A673 (cell line): ENCODE data around the gene MRE11.

Experiments
- CTCF ChIP-seq: fragments of 300-800, 200-600 bp; sonication (generic); conservative IDR thresholded peaks from 2 replicates; pipeline ENCODE4 v1.5.1; 2017; ENCODE audit warnings: low read depth, mild to moderate bottlenecking, antibody characterized with exemption, low read length, moderate library complexity, mixed read lengths
- EZH2 ChIP-seq: fragments of 200-600 bp; sonication (generic); IDR thresholded peaks from 2 replicates; pipeline ENCODE4 v1.6.1; 2017; ENCODE audit warnings: borderline replicate concordance, low read depth, mild to moderate bottlenecking, mixed read lengths, antibody characterized with exemption, low read length; ENCODE audit not compliant: poor library complexity, severe bottlenecking

DNA sequence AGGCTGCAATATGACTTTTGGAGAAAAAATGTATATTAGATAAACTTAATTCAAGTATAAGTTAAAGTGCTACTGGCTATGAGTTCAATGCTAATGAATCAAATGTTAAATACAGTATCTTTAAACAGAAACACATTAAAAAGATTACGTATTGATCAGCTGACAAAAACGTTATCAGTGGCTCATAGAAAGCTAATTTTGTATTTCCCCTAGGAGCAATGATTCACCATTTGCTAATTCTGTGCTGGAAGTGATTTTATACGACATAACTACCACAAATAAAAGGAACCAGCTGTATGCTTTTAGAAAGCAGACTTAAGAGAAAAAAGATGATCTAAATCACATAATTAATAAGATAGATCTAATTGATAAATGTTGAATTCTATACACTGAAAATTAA, 43.6 kb downstream of the MRE11 start:
- no peak for TF ChIP-seq CTCF
- TF ChIP-seq EZH2, result no peak
